ENCODE results near the gene PTAFR. TPM values are rescaled to one million over a fixed set of nuclear protein-coding genes. Genes with fewer than 3 reads are reported as not detected.

The PTAFR gene
- polyA plus RNA-seq, 1 donor (not counting 4 experiments of a cell fraction or from before 2014, with no cell fraction given), result 19.6 TPM

GRCh38 chr1:28102189-28102588 lies 74.3 kb downstream of the PTAFR start:
- no peak for FAIRE-seq
- no peak overlapping the region for H3K4me3 ChIP-seq (ENCODE audit: control insufficient read depth in 2 of 3, extremely low read depth in 1 of 3, insufficient read depth in 2 of 3, low read depth in 1 of 3, low read length in 3 of 3)

GRCh38 chr1:28099050-28099769 lies 77.3 kb downstream of the PTAFR start:
- Histone ChIP-seq H3K36me3 (ENCODE audit: control insufficient read depth in 2 of 2, extremely low read depth in 1 of 2, insufficient read depth in 2 of 2, low read length in 2 of 2) (no peaks in the 10 kb centered on the region), H3K4me1 (ENCODE audit: control insufficient read depth, extremely low read depth, insufficient read depth, low read length) (no peaks in the 10 kb centered on the region), H2AFZ (ENCODE audit: control insufficient read depth, low read length) (no peak overlapping the region), H3K4me2 (ENCODE audit: control insufficient read depth, extremely low read depth, insufficient read depth, low read depth, low read length) (no peak overlapping the region), H3K9me3 (ENCODE audit: control insufficient read depth, low read depth, low read length) (no peaks in the 10 kb centered on the region), H3K27ac (ENCODE audit: control insufficient read depth, insufficient read depth, low read length) (no peak overlapping the region), H4K20me1 (ENCODE audit: control insufficient read depth, extremely low read depth, insufficient read depth, low read length) (no peaks in the 10 kb centered on the region), H3K9ac (ENCODE audit: control insufficient read depth, extremely low read depth, insufficient read depth, low read length) (no peak overlapping the region), H3K9me1 (ENCODE audit: control insufficient read depth, extremely low read depth, insufficient read depth, low read length) (no peaks in the 10 kb centered on the region), H3K4me3 (ENCODE audit: control insufficient read depth in 2 of 3, extremely low read depth in 1 of 3, insufficient read depth in 2 of 3, low read depth in 1 of 3, low read length in 3 of 3) (no peak overlapping the region), H3K27me3 (ENCODE audit: control insufficient read depth, extremely low read depth, insufficient read depth, low read length) (no peaks in the 10 kb centered on the region), H3K79me2 (ENCODE audit: control insufficient read depth, insufficient read depth, low read length) (no peaks in the 10 kb centered on the region)
- FAIRE-seq (no peak), DNase-seq (ENCODE audit: low read depth, low spot score) (no peak)
- TF ChIP-seq EZH2 (IDR thresholded peaks at IDR 0.05; ENCODE audit: low read length) (no peak), CTCF (optimal IDR thresholded peaks at IDR 0.05 in 1 of 3, IDR thresholded peaks at IDR 0.05 in 1 of 3, conservative IDR thresholded peaks at IDR 0.05 in 1 of 3; ENCODE audit: extremely low read depth in 1 of 3, insufficient read depth in 2 of 3, low read length in 3 of 3) (no peak)
- dilution Hi-C loops (cut with MboI; ENCODE audit: extremely low pct_ligation_motif_present, low sequenced_read_pairs), result no loop called here

More at GRCh38 chr1:28102189-28102588, 74.3 kb downstream of the PTAFR start:
- Histone ChIP-seq H3K4me1 (ENCODE audit: control insufficient read depth, extremely low read depth, insufficient read depth, low read length) (peaks cover 7% of the 10 kb centered on the region), H3K36me3 (ENCODE audit: control insufficient read depth in 2 of 2, extremely low read depth in 1 of 2, insufficient read depth in 2 of 2, low read length in 2 of 2) (no peaks in the 10 kb centered on the region), H3K9me3 (ENCODE audit: control insufficient read depth, low read depth, low read length) (no peaks in the 10 kb centered on the region), H3K9ac (ENCODE audit: control insufficient read depth, extremely low read depth, insufficient read depth, low read length) (no peak overlapping the region), H4K20me1 (ENCODE audit: control insufficient read depth, extremely low read depth, insufficient read depth, low read length) (no peaks in the 10 kb centered on the region), H3K27ac (ENCODE audit: control insufficient read depth, insufficient read depth, low read length) (no peak overlapping the region), H3K9me1 (ENCODE audit: control insufficient read depth, extremely low read depth, insufficient read depth, low read length) (no peaks in the 10 kb centered on the region), H3K4me2 (ENCODE audit: control insufficient read depth, extremely low read depth, insufficient read depth, low read depth, low read length) (no peak overlapping the region), H2AFZ (ENCODE audit: control insufficient read depth, low read length) (no peak overlapping the region), H3K27me3 (ENCODE audit: control insufficient read depth, extremely low read depth, insufficient read depth, low read length) (no peaks in the 10 kb centered on the region), H3K79me2 (ENCODE audit: control insufficient read depth, insufficient read depth, low read length) (no peaks in the 10 kb centered on the region)
- no peak for DNase-seq (ENCODE audit: low read depth, low spot score)
- no peak for TF ChIP-seq EZH2 (IDR thresholded peaks at IDR 0.05; ENCODE audit: low read length)
- TF ChIP-seq CTCF (optimal IDR thresholded peaks at IDR 0.05 in 1 of 3, IDR thresholded peaks at IDR 0.05 in 1 of 3, conservative IDR thresholded peaks at IDR 0.05 in 1 of 3; ENCODE audit: extremely low read depth in 1 of 3, insufficient read depth in 2 of 3, low read length in 3 of 3), result no peak
- dilution Hi-C loops (cut with MboI; ENCODE audit: extremely low pct_ligation_motif_present, low sequenced_read_pairs), result no loop called here

Small RNA genes within 50 kb of the gene (small RNA-seq; reads per million reads assigned to genes)
- 0 reads per million in 3 experiments for gene RNU6-176P (ENCODE audit: insufficient read length in 3 of 3, low read depth in 3 of 3, low replicate concordance in 1 of 3)

Other genes starting within 250 kb of the PTAFR start
- 0.51 to 1.3 TPM (median 0.61 TPM) in 3 replicates for gene SMPDL3B, start 241.7 kb downstream of the PTAFR start, polyA plus RNA-seq
- 2.5 to 3.9 TPM (median 3.2 TPM) in 3 replicates for gene XKR8, start 216.7 kb downstream of the PTAFR start, polyA plus RNA-seq
- 15.5 to 17.7 TPM (median 17.6 TPM) in 3 replicates for gene EYA3, start 88.1 kb downstream of the PTAFR start, polyA plus RNA-seq
- 75.8 to 104 TPM (median 79.5 TPM) in 3 replicates for gene DNAJC8, start 56.3 kb upstream of the PTAFR start, polyA plus RNA-seq
- gene ATP5IF1, start 59.4 kb upstream of the PTAFR start, polyA plus RNA-seq, result 296 to 365 TPM (median 332 TPM) in 3 replicates
- 12.7 to 20.9 TPM (median 13.5 TPM) in 3 replicates for gene SESN2, start 82.8 kb upstream of the PTAFR start, polyA plus RNA-seq
- 23.5 to 26.7 TPM (median 23.8 TPM) in 3 replicates for gene MED18, start 152.3 kb upstream of the PTAFR start, polyA plus RNA-seq
- gene PHACTR4, start 193.1 kb upstream of the PTAFR start, polyA plus RNA-seq, result 8.0 to 12.2 TPM (median 9.4 TPM) in 3 replicates

Data from keratinocyte (primary cell).